ENCODE data around the gene C22orf23. TPM values are rescaled to one million over a fixed set of nuclear protein-coding genes. Genes with fewer than 3 reads are reported as not detected.

C22orf23 gene
- total RNA-seq, 1 donor from 2014 or later: 0.70 TPM

DNA sequence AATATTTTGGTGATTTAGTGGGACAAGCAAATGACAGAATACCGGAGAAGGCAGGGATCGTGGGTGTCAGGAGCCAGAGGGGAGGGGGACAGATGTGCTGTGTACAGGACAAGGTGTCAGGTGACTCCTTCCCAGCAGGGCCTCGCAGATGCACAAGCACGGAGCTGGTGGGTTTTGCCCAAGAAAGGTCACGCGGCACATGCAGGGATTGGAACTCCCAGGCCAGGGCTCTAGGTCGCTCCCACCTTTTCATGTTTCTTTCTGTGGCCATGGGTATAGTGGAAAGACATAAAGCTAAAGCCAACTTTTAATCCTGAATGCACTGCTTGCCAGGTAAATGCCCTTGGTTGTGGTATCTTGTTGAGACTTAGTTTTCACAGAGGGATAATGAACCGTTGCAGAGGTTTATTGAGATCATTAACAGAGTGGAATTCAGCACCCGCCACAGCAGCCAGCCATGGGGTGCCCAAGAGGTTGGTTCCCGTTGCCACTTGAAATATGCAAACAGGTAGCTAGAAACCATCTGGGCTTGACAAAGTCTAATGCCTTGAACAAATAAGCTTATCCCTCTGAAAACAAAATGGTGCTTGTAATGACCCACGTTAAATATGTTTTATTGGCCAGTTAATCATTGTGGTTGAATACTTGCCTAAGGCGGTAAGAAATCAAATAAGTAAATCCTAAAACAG is 10.1 kb downstream of the C22orf23 start:
- H3K36me3 Mint-ChIP-seq: peaks cover 8% of the 10 kb centered on the region
- no peak overlapping the region for H3K27ac Mint-ChIP-seq
- no peak overlapping the region for H3K4me3 Mint-ChIP-seq
- DNase-seq (ENCODE audit: extremely low spot score, unreplicated experiment): no peak
- TF ChIP-seq, protein P1, sequence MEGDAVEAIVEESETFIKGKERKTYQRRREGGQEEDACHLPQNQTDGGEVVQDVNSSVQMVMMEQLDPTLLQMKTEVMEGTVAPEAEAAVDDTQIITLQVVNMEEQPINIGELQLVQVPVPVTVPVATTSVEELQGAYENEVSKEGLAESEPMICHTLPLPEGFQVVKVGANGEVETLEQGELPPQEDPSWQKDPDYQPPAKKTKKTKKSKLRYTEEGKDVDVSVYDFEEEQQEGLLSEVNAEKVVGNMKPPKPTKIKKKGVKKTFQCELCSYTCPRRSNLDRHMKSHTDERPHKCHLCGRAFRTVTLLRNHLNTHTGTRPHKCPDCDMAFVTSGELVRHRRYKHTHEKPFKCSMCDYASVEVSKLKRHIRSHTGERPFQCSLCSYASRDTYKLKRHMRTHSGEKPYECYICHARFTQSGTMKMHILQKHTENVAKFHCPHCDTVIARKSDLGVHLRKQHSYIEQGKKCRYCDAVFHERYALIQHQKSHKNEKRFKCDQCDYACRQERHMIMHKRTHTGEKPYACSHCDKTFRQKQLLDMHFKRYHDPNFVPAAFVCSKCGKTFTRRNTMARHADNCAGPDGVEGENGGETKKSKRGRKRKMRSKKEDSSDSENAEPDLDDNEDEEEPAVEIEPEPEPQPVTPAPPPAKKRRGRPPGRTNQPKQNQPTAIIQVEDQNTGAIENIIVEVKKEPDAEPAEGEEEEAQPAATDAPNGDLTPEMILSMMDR (conservative IDR thresholded peaks at IDR 0.05): no peak
- no peaks in the 10 kb centered on the region for H3K9me3 Mint-ChIP-seq
- no peaks in the 10 kb centered on the region for H3K27me3 Mint-ChIP-seq
- no peaks in the 10 kb centered on the region for H3K4me1 Mint-ChIP-seq (ENCODE audit: unreplicated experiment)

DNA sequence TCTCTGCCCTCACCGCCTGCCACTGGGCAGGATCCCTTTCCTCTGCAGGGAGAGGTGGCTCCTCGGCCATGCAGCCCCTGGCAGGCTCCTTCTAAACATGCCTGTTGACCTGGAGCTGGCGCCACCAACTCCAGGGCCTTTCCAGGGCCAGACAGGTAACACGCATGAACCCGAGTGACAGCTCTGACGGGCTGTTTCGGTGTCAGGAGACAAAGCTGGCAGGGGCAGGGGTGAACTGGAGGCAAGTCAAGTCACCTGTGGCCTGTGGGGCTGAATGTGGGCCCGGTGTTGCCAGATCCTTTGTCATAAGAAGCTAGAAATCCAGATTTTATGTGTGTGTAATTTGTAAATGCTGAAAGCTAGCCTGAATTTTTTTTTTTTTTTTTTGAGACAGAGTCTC is 11.3 kb downstream of the C22orf23 start:
- H3K27ac Mint-ChIP-seq: no peak overlapping the region
- H3K36me3 Mint-ChIP-seq: peaks cover 12% of the 10 kb centered on the region
- no peaks in the 10 kb centered on the region for H3K27me3 Mint-ChIP-seq

DNA sequence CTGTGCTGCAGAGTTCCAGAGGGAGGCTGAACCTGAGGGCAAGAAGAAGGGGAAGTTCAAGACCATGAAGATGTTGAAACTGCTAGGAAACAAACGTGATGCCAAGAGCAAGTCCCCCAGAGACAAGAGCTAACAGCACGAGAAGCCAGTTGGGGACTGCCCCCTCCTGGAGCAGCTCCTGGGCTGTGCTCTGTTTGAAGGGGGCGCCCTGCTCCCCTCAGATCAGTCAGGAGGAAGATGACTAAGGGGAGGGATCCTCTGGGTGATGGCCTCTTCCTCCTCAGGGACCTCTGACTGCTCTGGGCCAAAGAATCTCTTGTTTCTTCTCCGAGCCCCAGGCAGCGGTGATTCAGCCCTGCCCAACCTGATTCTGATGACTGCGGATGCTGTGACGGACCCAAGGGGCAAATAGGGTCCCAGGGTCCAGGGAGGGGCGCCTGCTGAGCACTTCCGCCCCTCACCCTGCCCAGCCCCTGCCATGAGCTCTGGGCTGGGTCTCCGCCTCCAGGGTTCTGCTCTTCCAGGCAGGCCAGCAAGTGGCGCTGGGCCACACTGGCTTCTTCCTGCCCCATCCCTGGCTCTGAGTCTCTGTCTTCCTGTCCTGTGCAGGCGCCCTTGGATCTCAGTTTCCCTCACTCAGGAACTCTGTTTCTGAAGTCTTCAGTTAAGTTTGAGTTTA is 12.6 kb downstream of the C22orf23 start:
- Mint-ChIP-seq H3K36me3 (peaks cover 12% of the 10 kb centered on the region), H3K27me3 (no peaks in the 10 kb centered on the region), H3K27ac (no peak overlapping the region), H3K4me1 (ENCODE audit: unreplicated experiment) (no peaks in the 10 kb centered on the region), H3K9me3 (no peaks in the 10 kb centered on the region), H3K4me3 (no peak overlapping the region)
- TF ChIP-seq, protein P1 (conservative IDR thresholded peaks at IDR 0.05): no peak
- no peak for DNase-seq (ENCODE audit: extremely low spot score, unreplicated experiment)

More for the DNA sequence above, 11.3 kb downstream of the C22orf23 start:
- TF ChIP-seq, protein P1 (conservative IDR thresholded peaks at IDR 0.05): no peak
- H3K9me3 Mint-ChIP-seq: no peaks in the 10 kb centered on the region
- H3K4me3 Mint-ChIP-seq: no peak overlapping the region
- no peak for DNase-seq (ENCODE audit: extremely low spot score, unreplicated experiment)
- no peaks in the 10 kb centered on the region for H3K4me1 Mint-ChIP-seq (ENCODE audit: unreplicated experiment)

DNA sequence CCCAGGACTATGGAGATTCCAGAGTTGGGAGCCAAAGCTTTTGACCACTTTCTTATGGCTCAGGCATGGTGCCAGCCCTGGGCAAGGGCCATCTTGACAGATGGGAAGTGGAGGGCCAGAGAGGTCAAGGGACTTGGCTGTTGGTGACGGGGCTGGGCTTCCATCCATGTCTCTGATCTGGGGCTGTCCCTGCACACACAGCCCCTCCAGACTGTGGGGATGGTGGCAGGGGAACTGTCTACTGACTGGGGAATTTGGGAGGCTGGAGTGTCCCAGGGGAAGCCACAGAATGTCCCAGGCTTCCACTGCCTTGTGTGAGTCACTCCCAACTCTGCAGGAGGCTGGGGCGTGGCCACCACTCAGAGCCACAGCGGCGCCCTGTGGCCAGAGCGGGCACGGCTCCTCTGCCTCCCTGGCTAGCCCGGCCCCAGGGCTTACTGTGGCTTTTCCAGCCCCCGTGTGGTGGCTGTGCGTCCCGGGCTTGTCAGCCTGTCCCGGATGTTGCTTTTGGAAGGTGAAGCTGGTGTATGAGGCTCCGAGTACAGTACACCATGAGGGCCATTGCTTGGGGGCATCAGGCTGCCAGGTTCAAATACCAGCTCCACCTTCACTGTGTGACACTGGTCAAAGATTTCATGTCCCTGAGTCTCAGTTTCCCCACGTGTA is 19.6 kb downstream of the C22orf23 start:
- no peaks in the 10 kb centered on the region for H3K9me3 Mint-ChIP-seq
- H3K27me3 Mint-ChIP-seq: no peaks in the 10 kb centered on the region
- DNase-seq (ENCODE audit: extremely low spot score, unreplicated experiment): peak; percentile 87
- peaks cover 18% of the 10 kb centered on the region for H3K4me1 Mint-ChIP-seq (ENCODE audit: unreplicated experiment)
- TF ChIP-seq, protein P1 (conservative IDR thresholded peaks at IDR 0.05): peak; percentile 94
- H3K4me3 Mint-ChIP-seq: no peak overlapping the region
- H3K27ac Mint-ChIP-seq: peak overlapping the region; percentile 78
- peaks cover 4% of the 10 kb centered on the region for H3K36me3 Mint-ChIP-seq

DNA sequence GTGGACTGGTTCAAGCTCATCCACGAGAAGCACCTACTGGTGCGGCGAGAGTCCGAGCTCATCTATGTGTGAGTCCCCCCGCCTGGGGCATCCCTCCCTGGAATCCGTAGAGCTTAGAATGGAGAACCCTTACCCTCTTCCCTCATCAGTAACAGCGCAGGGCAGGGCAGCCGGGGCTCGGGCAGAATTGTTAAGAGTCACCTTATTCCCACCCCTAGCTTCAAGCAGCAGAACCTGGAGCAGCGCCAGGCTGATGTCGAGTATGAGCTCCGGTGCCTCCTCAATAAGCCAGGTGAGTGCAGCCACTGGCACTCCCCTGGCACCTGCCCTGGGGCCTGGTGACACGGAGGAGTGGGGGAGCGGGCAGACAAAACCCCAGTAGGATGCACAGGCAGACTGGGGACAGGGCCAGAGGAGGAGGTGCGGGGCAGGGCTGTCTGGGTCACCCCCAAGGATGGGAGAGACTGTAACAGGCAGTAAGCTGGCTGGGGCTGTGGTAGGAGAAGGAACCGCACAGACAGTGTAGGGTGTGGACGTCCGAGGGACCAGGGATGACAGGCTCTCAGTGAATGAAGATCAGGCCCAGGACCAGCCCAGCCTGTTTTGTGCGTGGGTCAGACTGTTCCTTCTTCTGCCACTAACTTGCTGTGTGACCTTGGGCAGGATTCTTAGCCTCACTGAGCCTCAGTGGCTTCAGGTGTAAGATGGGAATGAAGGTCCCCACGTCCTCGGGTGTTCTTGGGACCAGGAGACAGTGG is 20.4 kb downstream of the C22orf23 start:
- Mint-ChIP-seq H3K4me3 (no peak overlapping the region), H3K9me3 (no peaks in the 10 kb centered on the region), H3K27me3 (no peaks in the 10 kb centered on the region), H3K27ac (peak overlapping the region; percentile 78), H3K36me3 (peaks cover 8% of the 10 kb centered on the region), H3K4me1 (ENCODE audit: unreplicated experiment) (peaks cover 18% of the 10 kb centered on the region)
- no peak for DNase-seq (ENCODE audit: extremely low spot score, unreplicated experiment)
- TF ChIP-seq, protein P1 (conservative IDR thresholded peaks at IDR 0.05): no peak
